Gastroesophageal sphincter (tissue), 3 donors: Measurements from ENCODE around the gene ICA1L.

ENCODE experiments used
- POLR2AphosphoS5 ChIP-seq: sonication (generic); formaldehyde crosslinking; IDR thresholded peaks from one replicate; pipeline ENCODE4 v1.6.1; 2017; ENCODE audit warnings: antibody characterized with exemption
- TF ChIP-seq, protein P1 (sequence below), 4 experiments: fragments of 200-600 bp in 2 of 4; fragments of 450-650 bp in 2 of 4; sonication (generic) in 1 of 4; IDR thresholded peaks; one replicate each; pipeline ENCODE4 v1.5.1; 2017 to 2019; ENCODE audit warnings: antibody characterized with exemption in 4 of 4, mild to moderate bottlenecking in 2 of 4, moderate library complexity in 2 of 4

DNA sequence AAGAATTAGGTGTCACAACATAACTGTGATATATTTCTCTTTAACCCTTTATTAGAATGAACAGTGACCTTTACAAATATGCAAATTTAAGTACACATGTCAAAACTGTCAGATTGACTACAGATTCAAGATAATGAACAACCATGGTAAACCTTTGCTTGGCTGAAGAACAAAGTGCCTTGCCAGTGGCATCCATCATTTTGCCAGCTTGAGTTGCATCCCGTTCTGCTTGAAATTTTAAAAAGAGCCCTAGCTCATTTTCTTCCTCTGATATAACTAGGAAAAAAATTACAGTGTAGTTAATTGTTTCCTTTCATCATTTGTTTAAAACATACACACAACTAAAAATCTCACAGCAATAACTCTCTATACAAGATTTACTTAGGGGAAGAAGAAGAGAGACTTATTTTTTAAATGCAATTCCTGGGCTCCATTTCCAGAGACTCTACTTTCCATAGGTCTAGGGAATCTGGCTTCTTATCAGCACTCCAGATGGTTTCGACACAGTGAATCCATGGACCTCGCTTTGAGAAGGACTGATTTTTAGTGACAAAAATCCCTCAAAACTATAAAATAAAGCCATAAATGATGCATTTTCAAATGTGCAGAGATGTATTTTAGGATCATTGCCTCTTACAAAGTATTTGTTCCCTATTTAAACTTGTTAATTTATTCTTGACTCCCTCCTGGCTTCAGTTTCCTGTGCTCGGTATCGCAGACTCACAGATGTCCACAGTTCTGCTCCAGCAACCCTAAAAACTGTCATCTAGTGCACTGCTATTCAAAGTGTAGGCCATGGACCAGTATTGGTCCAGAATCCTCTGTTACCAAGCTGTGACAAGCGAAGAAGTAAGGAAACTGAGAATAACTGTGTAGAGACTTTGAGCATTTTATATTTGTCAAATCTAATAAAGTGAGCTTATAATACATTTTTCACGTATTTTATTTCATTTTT, 50.1 kb downstream of the ICA1L start:
- TF ChIP-seq, protein P1, sequence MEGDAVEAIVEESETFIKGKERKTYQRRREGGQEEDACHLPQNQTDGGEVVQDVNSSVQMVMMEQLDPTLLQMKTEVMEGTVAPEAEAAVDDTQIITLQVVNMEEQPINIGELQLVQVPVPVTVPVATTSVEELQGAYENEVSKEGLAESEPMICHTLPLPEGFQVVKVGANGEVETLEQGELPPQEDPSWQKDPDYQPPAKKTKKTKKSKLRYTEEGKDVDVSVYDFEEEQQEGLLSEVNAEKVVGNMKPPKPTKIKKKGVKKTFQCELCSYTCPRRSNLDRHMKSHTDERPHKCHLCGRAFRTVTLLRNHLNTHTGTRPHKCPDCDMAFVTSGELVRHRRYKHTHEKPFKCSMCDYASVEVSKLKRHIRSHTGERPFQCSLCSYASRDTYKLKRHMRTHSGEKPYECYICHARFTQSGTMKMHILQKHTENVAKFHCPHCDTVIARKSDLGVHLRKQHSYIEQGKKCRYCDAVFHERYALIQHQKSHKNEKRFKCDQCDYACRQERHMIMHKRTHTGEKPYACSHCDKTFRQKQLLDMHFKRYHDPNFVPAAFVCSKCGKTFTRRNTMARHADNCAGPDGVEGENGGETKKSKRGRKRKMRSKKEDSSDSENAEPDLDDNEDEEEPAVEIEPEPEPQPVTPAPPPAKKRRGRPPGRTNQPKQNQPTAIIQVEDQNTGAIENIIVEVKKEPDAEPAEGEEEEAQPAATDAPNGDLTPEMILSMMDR (IDR thresholded peaks at IDR 0.05), result no peak
- no peak for TF ChIP-seq POLR2AphosphoS5
